ENCODE data around the gene RNF113B. TPM values are rescaled to one million over a fixed set of nuclear protein-coding genes. Genes with fewer than 3 reads are reported as not detected.

The RNF113B gene
- total and polyA plus RNA-seq, 2 of the 13 experiments (the other 11 are each of a cell fraction or from before 2014, with no cell fraction given) = not detected

DNA sequence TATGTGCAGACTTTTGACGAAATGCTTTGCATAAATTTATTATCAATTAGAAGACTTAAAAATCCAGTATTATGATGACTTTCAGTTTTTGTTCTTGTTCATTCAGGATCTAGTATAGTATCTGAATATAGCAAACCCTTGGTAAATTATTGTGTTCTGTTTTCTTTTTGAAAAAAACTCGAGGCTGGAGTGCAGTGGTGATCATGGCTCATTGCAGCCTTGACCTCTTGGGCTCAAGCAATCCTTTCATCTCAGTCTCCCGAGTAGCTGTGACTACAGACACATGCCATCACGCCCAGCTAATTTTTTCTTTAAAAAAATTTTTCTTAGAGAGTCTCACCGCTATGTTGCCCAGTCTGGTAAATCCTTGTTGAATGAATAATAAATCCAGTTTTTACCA lies 29.5 kb downstream of the RNF113B start (continued):
- TF ChIP-seq, protein P1, sequence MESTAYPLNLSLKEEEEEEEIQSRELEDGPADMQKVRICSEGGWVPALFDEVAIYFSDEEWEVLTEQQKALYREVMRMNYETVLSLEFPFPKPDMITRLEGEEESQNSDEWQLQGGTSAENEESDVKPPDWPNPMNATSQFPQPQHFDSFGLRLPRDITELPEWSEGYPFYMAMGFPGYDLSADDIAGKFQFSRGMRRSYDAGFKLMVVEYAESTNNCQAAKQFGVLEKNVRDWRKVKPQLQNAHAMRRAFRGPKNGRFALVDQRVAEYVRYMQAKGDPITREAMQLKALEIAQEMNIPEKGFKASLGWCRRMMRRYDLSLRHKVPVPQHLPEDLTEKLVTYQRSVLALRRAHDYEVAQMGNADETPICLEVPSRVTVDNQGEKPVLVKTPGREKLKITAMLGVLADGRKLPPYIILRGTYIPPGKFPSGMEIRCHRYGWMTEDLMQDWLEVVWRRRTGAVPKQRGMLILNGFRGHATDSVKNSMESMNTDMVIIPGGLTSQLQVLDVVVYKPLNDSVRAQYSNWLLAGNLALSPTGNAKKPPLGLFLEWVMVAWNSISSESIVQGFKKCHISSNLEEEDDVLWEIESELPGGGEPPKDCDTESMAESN (CRISPR knock-in tag; conservative IDR thresholded peaks at IDR 0.05) = no peak
- TF ChIP-seq ADNP (CRISPR knock-in tag; IDR thresholded peaks at IDR 0.05) (no peak), ISX (CRISPR knock-in tag; conservative IDR thresholded peaks at IDR 0.05) (no peak), ZNF274 (CRISPR knock-in tag; IDR thresholded peaks at IDR 0.05) (no peak), TBX3 (IDR thresholded peaks at IDR 0.05; ENCODE audit: borderline replicate concordance) (0 out of 2 replicates have a peak, but pooled peaks have one; percentile 13), MYPOP (CRISPR knock-in tag; IDR thresholded peaks at IDR 0.05) (no peak), SOX6 (IDR thresholded peaks at IDR 0.05) (no peak), SOX6 (CRISPR knock-in tag; IDR thresholded peaks at IDR 0.05) (peak; percentile 48), ZNF24 (IDR thresholded peaks at IDR 0.05) (no peak), ASH2L (IDR thresholded peaks at IDR 0.05; ENCODE audit: insufficient read length, low read depth, low read length) (no peak), SOX5 (CRISPR knock-in tag; IDR thresholded peaks at IDR 0.05; ENCODE audit: borderline replicate concordance) (peak; percentile 47; the same call in 1 of the 2 replicates), HNRNPUL1 (IDR thresholded peaks at IDR 0.05; ENCODE audit: low read depth, low read length) (no peak), ZNF331 (CRISPR knock-in tag; IDR thresholded peaks at IDR 0.05) (no peak), MIXL1 (CRISPR knock-in tag; IDR thresholded peaks at IDR 0.05) (0 out of 2 replicates have a peak, but pooled peaks have one; percentile 31), NR2F6 (IDR thresholded peaks at IDR 0.05) (peak; percentile 92), NR2F6 (CRISPR knock-in tag; IDR thresholded peaks at IDR 0.05) (peak; percentile 94), AHDC1 (CRISPR knock-in tag; IDR thresholded peaks at IDR 0.05; ENCODE audit: borderline replicate concordance) (peak; percentile 24; the same call in 1 of the 2 replicates), ZNF354B (CRISPR knock-in tag; IDR thresholded peaks at IDR 0.05) (no peak), PHF5A (CRISPR knock-in tag; IDR thresholded peaks at IDR 0.05; ENCODE audit: low read depth, unreplicated experiment) (no peak), NCOR1 (IDR thresholded peaks at IDR 0.05; ENCODE audit: borderline replicate concordance, low read length) (peak; percentile 49; the same call in 1 of the 2 replicates), PCBP1 (IDR thresholded peaks at IDR 0.05; ENCODE audit: borderline replicate concordance, low read depth, low read length) (no peak), ZNF513 (CRISPR knock-in tag; conservative IDR thresholded peaks at IDR 0.05) (no peak), ZNF225 (CRISPR knock-in tag; IDR thresholded peaks at IDR 0.05) (no peak)
